HEK293 (cell line): ENCODE data around the gene NARS2.

Source experiments
- CTCF ChIA-PET: fragments of 350-600 bp; formaldehyde crosslinking; extraction: SDS; loops from one replicate; lab custom pipeline; 2021; ENCODE audit warnings: antibody characterized with exemption; lab: Yijun Ruan, JAX
- POLR2A ChIA-PET: fragments of 300-600 bp; formaldehyde crosslinking; extraction: SDS; loops from one replicate; lab custom pipeline; 2020; ENCODE audit warnings: antibody characterized with exemption, inconsistent platforms; lab: Yijun Ruan, JAX
- H3K27ac ChIP-seq: fragments of 200-500 bp; sonication (Bioruptor generic); 2 replicates; pipeline ENCODE4 v1.5.1; 2014; ENCODE audit warnings: low read depth, low read length, control low read depth, inconsistent platforms; ENCODE audit errors: extremely low read depth
- H3K36me3 ChIP-seq, 2 experiments: fragments of 200-500 bp in 1 of 2; sonication (Bioruptor generic) in 1 of 2; 1 replicate in 1 of 2; 2 replicates in 1 of 2; pipeline ENCODE4 v1.5.1; 2014 to 2017; ENCODE audit warnings: inconsistent platforms in 2 of 2, low read length in 2 of 2; ENCODE audit not compliant: control insufficient read depth in 2 of 2, insufficient read depth in 1 of 2
- H3K4me1 ChIP-seq: fragments of 200-500 bp; sonication (Bioruptor generic); 2 replicates; pipeline ENCODE4 v1.5.1; 2014; ENCODE audit warnings: mild to moderate bottlenecking, low read length, inconsistent platforms; ENCODE audit not compliant: control insufficient read depth, insufficient read depth
- H3K4me3 ChIP-seq: 2 replicates; pipeline ENCODE4 v1.5.1; 2011; ENCODE audit warnings: low read depth, mild to moderate bottlenecking, control low read depth, low read length, moderate library complexity
- H3K9me3 ChIP-seq: fragments of 200-500 bp; sonication (Bioruptor generic); 2 replicates; pipeline ENCODE4 v1.5.1; 2014; ENCODE audit warnings: low read depth, low read length, inconsistent platforms; ENCODE audit not compliant: control insufficient read depth, insufficient read depth
- AEBP2 ChIP-seq: fragments of 450-650 bp; formaldehyde crosslinking; IDR thresholded peaks from 2 replicates; pipeline ENCODE4 v1.5.1; 2016; ENCODE audit warnings: missing biosample characterization, missing genetic modification characterization, borderline replicate concordance
- FEZF1 ChIP-seq: fragments of 450-650 bp; formaldehyde crosslinking; IDR thresholded peaks from 2 replicates; pipeline ENCODE4 v1.5.1; 2016; ENCODE audit warnings: missing biosample characterization, missing genetic modification characterization
- GLIS1 ChIP-seq: fragments of 450-650 bp; formaldehyde crosslinking; IDR thresholded peaks from 2 replicates; pipeline ENCODE4 v1.5.1; 2016; ENCODE audit warnings: missing biosample characterization, missing genetic modification characterization
- HIC1 ChIP-seq: fragments of 450-650 bp; formaldehyde crosslinking; IDR thresholded peaks from 2 replicates; pipeline ENCODE4 v1.5.1; 2016; ENCODE audit warnings: missing biosample characterization, missing genetic modification characterization
- KLF7 ChIP-seq: fragments of 450-650 bp; formaldehyde crosslinking; IDR thresholded peaks from 2 replicates; pipeline ENCODE4 v1.5.1; 2016; ENCODE audit warnings: missing biosample characterization, missing genetic modification characterization, borderline replicate concordance
- REPIN1 ChIP-seq: fragments of 450-650 bp; formaldehyde crosslinking; IDR thresholded peaks from 2 replicates; pipeline ENCODE4 v1.5.1; 2017; ENCODE audit warnings: missing biosample characterization, missing genetic modification characterization, low read depth
- ZBTB11 ChIP-seq: fragments of 450-650 bp; formaldehyde crosslinking; conservative IDR thresholded peaks from 2 replicates; pipeline ENCODE4 v1.5.1; 2016; ENCODE audit warnings: low read depth, missing biosample characterization, missing genetic modification characterization
- ZBTB8A ChIP-seq: fragments of 450-650 bp; formaldehyde crosslinking; IDR thresholded peaks from 2 replicates; pipeline ENCODE4 v1.5.1; 2016; ENCODE audit warnings: missing biosample characterization, missing genetic modification characterization
- ZEB2 ChIP-seq: fragments of 450-650 bp; formaldehyde crosslinking; IDR thresholded peaks from 2 replicates; pipeline ENCODE4 v1.5.1; 2016; ENCODE audit warnings: missing biosample characterization, missing genetic modification characterization
- ZIC2 ChIP-seq: fragments of 450-650 bp; formaldehyde crosslinking; IDR thresholded peaks from 2 replicates; pipeline ENCODE4 v1.5.1; 2016; ENCODE audit warnings: missing biosample characterization, missing genetic modification characterization
- ZNF112 ChIP-seq: fragments of 450-650 bp; formaldehyde crosslinking; IDR thresholded peaks from 2 replicates; pipeline ENCODE4 v1.5.0; 2017; ENCODE audit warnings: missing biosample characterization, missing genetic modification characterization
- ZNF169 ChIP-seq: fragments of 450-650 bp; formaldehyde crosslinking; IDR thresholded peaks from 2 replicates; pipeline ENCODE4 v1.5.1; 2016; ENCODE audit warnings: missing biosample characterization, missing genetic modification characterization
- ZNF311 ChIP-seq: fragments of 450-650 bp; formaldehyde crosslinking; IDR thresholded peaks from 2 replicates; pipeline ENCODE4 v1.5.1; 2017; ENCODE audit warnings: missing biosample characterization, missing genetic modification characterization, borderline replicate concordance
- ZNF324 ChIP-seq: fragments of 450-650 bp; formaldehyde crosslinking; IDR thresholded peaks from 2 replicates; pipeline ENCODE4 v1.5.1; 2016; ENCODE audit warnings: missing biosample characterization, missing genetic modification characterization
- ZNF366 ChIP-seq: fragments of 450-650 bp; formaldehyde crosslinking; conservative IDR thresholded peaks from 2 replicates; pipeline ENCODE4 v1.5.1; 2016; ENCODE audit warnings: missing biosample characterization, missing genetic modification characterization
- ZNF391 ChIP-seq: fragments of 450-650 bp; formaldehyde crosslinking; IDR thresholded peaks from 2 replicates; pipeline ENCODE4 v1.5.1; 2016; ENCODE audit warnings: low read depth, missing biosample characterization, missing genetic modification characterization, borderline replicate concordance
- ZNF426 ChIP-seq: fragments of 450-650 bp; formaldehyde crosslinking; IDR thresholded peaks from 2 replicates; pipeline ENCODE4 v1.5.1; 2017; ENCODE audit warnings: missing biosample characterization, missing genetic modification characterization, mild to moderate bottlenecking, inconsistent platforms, moderate library complexity
- ZNF521 ChIP-seq: fragments of 450-650 bp; formaldehyde crosslinking; IDR thresholded peaks from 2 replicates; pipeline ENCODE4 v1.5.1; 2017; ENCODE audit warnings: missing biosample characterization, mild to moderate bottlenecking, missing genetic modification characterization
- ZNF555 ChIP-seq: fragments of 450-650 bp; formaldehyde crosslinking; conservative IDR thresholded peaks from 2 replicates; pipeline ENCODE4 v1.5.1; 2017; ENCODE audit warnings: missing biosample characterization, mild to moderate bottlenecking, missing genetic modification characterization, inconsistent platforms
- ZNF585B ChIP-seq: fragments of 450-650 bp; formaldehyde crosslinking; IDR thresholded peaks from 2 replicates; pipeline ENCODE4 v1.5.1; 2016; ENCODE audit warnings: missing biosample characterization, missing genetic modification characterization
- ZNF624 ChIP-seq: fragments of 450-650 bp; formaldehyde crosslinking; IDR thresholded peaks from 2 replicates; pipeline ENCODE4 v1.5.1; 2017; ENCODE audit warnings: missing biosample characterization, missing genetic modification characterization
- ZNF791 ChIP-seq: fragments of 450-650 bp; formaldehyde crosslinking; IDR thresholded peaks from 2 replicates; pipeline ENCODE4 v1.5.1; 2016; ENCODE audit warnings: missing biosample characterization, missing genetic modification characterization
- ZSCAN30 ChIP-seq: fragments of 450-650 bp; IDR thresholded peaks from 2 replicates; pipeline ENCODE4 v1.5.1; 2018; ENCODE audit warnings: missing biosample characterization, mild to moderate bottlenecking, missing genetic modification characterization, moderate library complexity

The NARS2 gene

GRCh38 chr11:78476066-78476465 is 98.6 kb downstream of the NARS2 start:
- Histone ChIP-seq H3K4me1 (no peaks in the 10 kb centered on the region), H3K4me3 (no peak overlapping the region), H3K9me3 (no peaks in the 10 kb centered on the region), H3K36me3 (peaks cover 0 to 23% of the 10 kb centered on the region in 2 experiments; a peak in 1 of 3 replicates), H3K27ac (no peak overlapping the region)
- CTCF ChIA-PET: no interaction called here
- peak; percentile 79 for TF ChIP-seq GLIS1 (tag by site-specific recombination)
- TF ChIP-seq ZBTB8A (tag by site-specific recombination): no peak
- peak; percentile 58 for TF ChIP-seq ZIC2 (tag by site-specific recombination)
- POLR2A ChIA-PET: no interaction called here

GRCh38 chr11:78474451-78474850 is 100.2 kb downstream of the NARS2 start:
- Histone ChIP-seq H3K27ac (no peak overlapping the region), H3K4me1 (no peaks in the 10 kb centered on the region), H3K36me3 (peaks cover 0 to 20% of the 10 kb centered on the region in 2 experiments; a peak in 1 of 3 replicates), H3K4me3 (no peak overlapping the region), H3K9me3 (no peaks in the 10 kb centered on the region)
- no peak for TF ChIP-seq ZNF169
- no peak for TF ChIP-seq ZNF791 (tag by site-specific recombination)
- TF ChIP-seq ZNF366 (tag by site-specific recombination): no peak
- TF ChIP-seq KLF7 (tag by site-specific recombination): no peak
- no peak for TF ChIP-seq ZNF585B (tag by site-specific recombination)
- no peak for TF ChIP-seq ZNF311 (tag by site-specific recombination)
- TF ChIP-seq ZSCAN30 (tag by site-specific recombination): no peak
- no peak for TF ChIP-seq ZNF112
- no peak for TF ChIP-seq ZNF426
- TF ChIP-seq ZNF521 (tag by site-specific recombination): no peak
- no peak for TF ChIP-seq REPIN1 (tag by site-specific recombination)
- ChIA-PET POLR2A (no interaction called here), CTCF (no interaction called here)

GRCh38 chr11:78472905-78473304 is 101.8 kb downstream of the NARS2 start:
- CTCF ChIA-PET: no interaction called here
- POLR2A ChIA-PET: no interaction called here

GRCh38 chr11:78472382-78472781 is 102.3 kb downstream of the NARS2 start:
- H3K4me3 ChIP-seq: no peak overlapping the region
- no peaks in the 10 kb centered on the region for H3K4me1 ChIP-seq
- no peaks in the 10 kb centered on the region for H3K9me3 ChIP-seq
- POLR2A ChIA-PET: no interaction called here
- CTCF ChIA-PET: no interaction called here
- peaks cover 0 to 13% of the 10 kb centered on the region in 2 experiments; a peak in 1 of 3 replicates for H3K36me3 ChIP-seq
- TF ChIP-seq FEZF1 (tag by site-specific recombination) (no peak), ZNF391 (tag by site-specific recombination) (no peak), HIC1 (tag by site-specific recombination) (no peak), ZEB2 (tag by site-specific recombination) (no peak), ZBTB11 (tag by site-specific recombination) (no peak)
- no peak overlapping the region for H3K27ac ChIP-seq

More at GRCh38 chr11:78472905-78473304, 101.8 kb downstream of the NARS2 start:
- Histone ChIP-seq H3K36me3 (peaks cover 0 to 13% of the 10 kb centered on the region in 2 experiments; a peak in 1 of 3 replicates), H3K27ac (no peak overlapping the region), H3K9me3 (no peaks in the 10 kb centered on the region), H3K4me1 (no peaks in the 10 kb centered on the region), H3K4me3 (no peak overlapping the region)
- TF ChIP-seq ZNF555 (tag by site-specific recombination) (no peak), AEBP2 (tag by site-specific recombination) (no peak), ZNF624 (no peak), ZNF324 (tag by site-specific recombination) (no peak)
